Gastrocnemius medialis (tissue), 4 donors: ENCODE data around the gene ZSCAN29. TPM values are rescaled to one million over a fixed set of nuclear protein-coding genes. Genes with fewer than 3 reads are reported as not detected.

ENCODE experiments used
- ATAC-seq, 2 donors: fragments of 150-250 bp; one replicate each; pipeline ENCODE4 v1.9.1; 2016
- DNase-seq, 2 donors: peaks; one replicate each; pipeline ENCODE4 v3.0.0-alpha.2; 2019
- H3K27ac ChIP-seq, 4 donors: fragments of 200-600 bp; sonication (generic); 1 replicate in 1 of 4; 2 replicates in 3 of 4; pipeline ENCODE4 v1.5.1; 2016 to 2018; ENCODE audit warnings: mild to moderate bottlenecking in 2 of 4, moderate library complexity in 1 of 4
- H3K27me3 ChIP-seq, 3 donors: fragments of 200-600 bp; sonication (generic) in 2 of 3; 1 replicate in 1 of 3; 2 replicates in 2 of 3; pipeline versions ENCODE4 v1.5.1 to v1.6.0; 2016 to 2019; ENCODE audit warnings: mild to moderate bottlenecking in 1 of 3, moderate library complexity in 1 of 3
- H3K36me3 ChIP-seq, 2 donors: fragments of 200-600 bp; sonication (generic) in 1 of 2; one replicate each; pipeline ENCODE4 v1.5.1; 2017 to 2018
- H3K4me1 ChIP-seq, 2 donors: fragments of 200-600 bp; sonication (generic) in 1 of 2; one replicate each; pipeline ENCODE4 v1.5.1; 2016 to 2017; ENCODE audit warnings: mild to moderate bottlenecking in 2 of 2
- H3K4me3 ChIP-seq, 4 donors: fragments of 200-600 bp; sonication (generic) in 3 of 4; 1 replicate in 1 of 4; 2 replicates in 3 of 4; pipeline ENCODE4 v1.5.1; 2016 to 2019; ENCODE audit warnings: mild to moderate bottlenecking in 2 of 4
- H3K9me3 ChIP-seq, 3 donors: fragments of 200-600 bp; sonication (generic) in 2 of 3; 1 replicate in 1 of 3; 2 replicates in 2 of 3; pipeline ENCODE4 v1.5.1; 2016 to 2019
- POLR2A ChIP-seq, 2 donors: fragments of 450-650 bp; IDR thresholded peaks; one replicate each; pipeline ENCODE4 v1.6.1; 2017; ENCODE audit warnings: antibody characterized with exemption in 2 of 2, mild to moderate bottlenecking in 2 of 2, moderate library complexity in 2 of 2
- in situ Hi-C, 4 donors: fragments of 200-750 bp; cut with MboI; loops; one replicate each; pipeline versions ENCODE4 v1.15.0 to v1.8.0; 2017; ENCODE audit warnings: low sequenced_read_pairs in 4 of 4
- intact Hi-C: fragments of 100-400 bp; cut with DNase I; formaldehyde crosslinking; loops from one replicate; pipeline ENCODE4 v1.15.1; 2023; ENCODE audit warnings: low total_unique reads
- total RNA-seq, 4 donors: library from RNA; depleted of rRNA; stranded (reverse); fragments of >200 nt; gene quantifications; one replicate each; pipeline versions ENCODE4 v1.1.0 to v1.2.3, GENCODE V29; 2016
- TF ChIP-seq, protein P1 (sequence below), 5 experiments: fragments of 450-650 bp in 3 of 5; fragments of 200-600 bp in 2 of 5; sonication (generic) in 2 of 5; IDR thresholded peaks in 4 of 5; conservative IDR thresholded peaks in 1 of 5; 1 replicate in 4 of 5; 2 replicates in 1 of 5; pipeline ENCODE4 v1.5.1; 2016 to 2019; ENCODE audit warnings: antibody characterized with exemption in 5 of 5, mild to moderate bottlenecking in 3 of 5, moderate library complexity in 3 of 5

Gene ZSCAN29
- total RNA-seq, 4 donors from 2014 or later, result 20.7 to 42.2 (median 25.1) TPM

DNA sequence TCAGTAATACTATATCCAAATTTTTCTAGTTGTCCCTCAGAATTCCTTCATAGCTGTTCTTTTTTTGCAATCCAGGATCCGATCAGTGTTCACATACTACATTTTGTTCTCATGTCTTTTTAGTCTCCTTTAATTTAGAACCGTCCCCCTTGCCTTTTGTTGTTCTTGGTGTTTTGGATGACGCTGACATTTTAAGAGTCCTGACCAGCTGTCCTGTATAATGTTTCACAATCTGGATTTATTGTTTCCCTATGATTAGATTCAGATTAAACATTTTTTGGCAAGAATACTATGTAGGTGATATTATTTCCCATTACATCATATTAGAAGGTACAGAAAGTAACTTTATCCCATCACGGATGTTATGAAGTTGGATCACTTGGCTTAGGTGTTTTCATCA is 11.5 kb upstream of the ZSCAN29 start:
- peak overlapping the region; percentile 45 to 69 (median 60) for H3K27ac ChIP-seq
- H3K36me3 ChIP-seq, result peaks cover 0 to 78% of the 10 kb centered on the region in 2 donors
- in situ Hi-C loops, result no loop called here
- TF ChIP-seq, protein P1, sequence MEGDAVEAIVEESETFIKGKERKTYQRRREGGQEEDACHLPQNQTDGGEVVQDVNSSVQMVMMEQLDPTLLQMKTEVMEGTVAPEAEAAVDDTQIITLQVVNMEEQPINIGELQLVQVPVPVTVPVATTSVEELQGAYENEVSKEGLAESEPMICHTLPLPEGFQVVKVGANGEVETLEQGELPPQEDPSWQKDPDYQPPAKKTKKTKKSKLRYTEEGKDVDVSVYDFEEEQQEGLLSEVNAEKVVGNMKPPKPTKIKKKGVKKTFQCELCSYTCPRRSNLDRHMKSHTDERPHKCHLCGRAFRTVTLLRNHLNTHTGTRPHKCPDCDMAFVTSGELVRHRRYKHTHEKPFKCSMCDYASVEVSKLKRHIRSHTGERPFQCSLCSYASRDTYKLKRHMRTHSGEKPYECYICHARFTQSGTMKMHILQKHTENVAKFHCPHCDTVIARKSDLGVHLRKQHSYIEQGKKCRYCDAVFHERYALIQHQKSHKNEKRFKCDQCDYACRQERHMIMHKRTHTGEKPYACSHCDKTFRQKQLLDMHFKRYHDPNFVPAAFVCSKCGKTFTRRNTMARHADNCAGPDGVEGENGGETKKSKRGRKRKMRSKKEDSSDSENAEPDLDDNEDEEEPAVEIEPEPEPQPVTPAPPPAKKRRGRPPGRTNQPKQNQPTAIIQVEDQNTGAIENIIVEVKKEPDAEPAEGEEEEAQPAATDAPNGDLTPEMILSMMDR (IDR thresholded peaks at IDR 0.05 in 4 of 5, conservative IDR thresholded peaks at IDR 0.05 in 1 of 5), result no peak
- no peak for TF ChIP-seq POLR2A (IDR thresholded peaks at IDR 0.05)
- H3K27me3 ChIP-seq, result no peaks in the 10 kb centered on the region
- intact Hi-C loops, result no loop called here
- H3K9me3 ChIP-seq, result no peaks in the 10 kb centered on the region
- ATAC-seq (peak in 1 of 2 donors; percentile 77), DNase-seq (no peak)
- no peak overlapping the region for H3K4me3 ChIP-seq
- H3K4me1 ChIP-seq, result peaks cover 7 to 8% of the 10 kb centered on the region in 2 donors

DNA sequence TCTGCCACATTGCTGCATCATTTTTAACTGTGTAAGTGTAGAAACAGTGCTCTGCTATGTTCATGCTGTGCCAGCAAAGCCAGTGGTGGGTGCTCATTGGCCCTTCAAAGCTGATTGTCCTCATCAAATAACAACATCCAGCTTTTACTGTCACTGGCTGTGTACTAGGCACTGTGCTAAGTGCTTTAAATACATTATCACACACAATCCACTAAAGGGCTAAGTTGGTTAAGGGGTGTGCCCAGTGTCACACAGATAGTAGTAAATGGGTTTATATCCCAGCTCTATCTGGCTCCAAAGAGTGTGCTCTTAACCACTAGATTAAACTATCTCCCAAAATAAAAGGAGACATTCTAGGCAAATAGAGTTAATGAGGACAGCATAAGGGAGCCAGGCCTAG is 7.8 kb upstream of the ZSCAN29 start:
- Histone ChIP-seq H3K27me3 (no peaks in the 10 kb centered on the region), H3K27ac (no peak overlapping the region), H3K4me1 (peaks cover 7 to 8% of the 10 kb centered on the region in 2 donors), H3K9me3 (no peaks in the 10 kb centered on the region), H3K4me3 (no peak overlapping the region), H3K36me3 (peaks cover 0 to 55% of the 10 kb centered on the region in 2 donors)
- DNase-seq (no peak), ATAC-seq (no peak)
- no peak for TF ChIP-seq POLR2A (IDR thresholded peaks at IDR 0.05)
- TF ChIP-seq, protein P1 (IDR thresholded peaks at IDR 0.05 in 4 of 5, conservative IDR thresholded peaks at IDR 0.05 in 1 of 5), result no peak
- intact Hi-C loops, result loop anchor here (5.0 kb wide), 1 partner anchor 134 kb away; no protein-coding TSS in a partner anchor
- in situ Hi-C loops, result no loop called here

GRCh38 chr15:43376017-43376705 is 5.3 kb upstream of the ZSCAN29 start:
- intact Hi-C loops, result loop anchor here (5.0 kb wide), 1 partner anchor 136 kb away; no protein-coding TSS in a partner anchor

DNA sequence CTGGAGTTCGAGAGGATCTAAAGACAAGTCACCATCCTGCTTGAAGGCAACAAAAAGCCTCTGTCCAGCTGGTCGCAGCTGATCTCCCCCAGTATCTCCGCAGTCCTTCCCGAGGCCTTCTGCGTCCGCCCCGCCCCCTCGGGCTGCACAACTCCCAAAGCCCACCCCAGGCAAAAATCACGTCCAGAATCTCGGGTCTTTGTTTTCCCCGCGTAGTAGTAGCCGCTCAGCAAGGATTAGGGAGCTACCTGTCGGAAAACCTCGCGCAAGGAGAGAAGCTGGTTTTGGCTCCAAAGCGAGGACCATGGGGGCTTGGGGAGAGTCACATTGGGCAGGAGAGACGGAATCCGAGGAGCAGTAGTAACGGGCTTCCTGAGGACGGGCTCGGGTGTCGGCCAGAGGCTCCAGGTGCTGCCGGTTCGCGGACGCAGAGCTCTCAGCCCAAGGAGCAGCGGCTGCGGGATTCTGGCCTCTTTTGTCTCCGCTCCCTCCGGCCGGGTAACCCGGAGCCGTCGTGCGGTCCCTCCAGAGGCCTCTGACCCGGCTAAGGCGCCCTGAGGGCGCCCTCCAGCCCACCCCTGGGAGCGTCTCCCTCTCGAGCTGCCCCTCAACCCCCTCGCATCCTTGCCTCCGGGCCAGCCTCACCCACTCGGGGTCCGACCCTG is 401 bp downstream of the ZSCAN29 start:
- ATAC-seq, result peak; percentile 54 to 65
- in situ Hi-C loops (no loop called here), intact Hi-C loops (loop anchor here (2.0 kb wide), 1 partner anchor 40 kb away; the partner anchor contains the start of gene LCMT2)
- H3K36me3 ChIP-seq, result peaks cover 0 to 35% of the 10 kb centered on the region in 2 donors
- H3K27ac ChIP-seq, result peak overlapping the region; percentile 81 to 87 (median 85)
- peaks cover 26 to 29% of the 10 kb centered on the region in 2 donors for H3K4me1 ChIP-seq
- no peaks in the 10 kb centered on the region for H3K9me3 ChIP-seq
- H3K4me3 ChIP-seq, result peak overlapping the region; percentile 80 to 97 (median 84)
- TF ChIP-seq POLR2A (IDR thresholded peaks at IDR 0.05), result no peak
- TF ChIP-seq, protein P1 (IDR thresholded peaks at IDR 0.05 in 4 of 5, conservative IDR thresholded peaks at IDR 0.05 in 1 of 5), result no peak
- DNase-seq, result peak in 1 of 2 donors; percentile 2
- no peaks in the 10 kb centered on the region for H3K27me3 ChIP-seq

More at GRCh38 chr15:43376017-43376705, 5.3 kb upstream of the ZSCAN29 start:
- H3K36me3 ChIP-seq, result peaks cover 0 to 44% of the 10 kb centered on the region in 2 donors
- ATAC-seq (no peak), DNase-seq (no peak)
- H3K4me1 ChIP-seq, result peaks cover 10 to 14% of the 10 kb centered on the region in 2 donors
- in situ Hi-C loops, result no loop called here
- no peak overlapping the region for H3K4me3 ChIP-seq
- no peaks in the 10 kb centered on the region for H3K9me3 ChIP-seq
- no peak overlapping the region for H3K27ac ChIP-seq
- H3K27me3 ChIP-seq, result no peaks in the 10 kb centered on the region
- TF ChIP-seq POLR2A (IDR thresholded peaks at IDR 0.05), result no peak
- TF ChIP-seq, protein P1 (IDR thresholded peaks at IDR 0.05 in 4 of 5, conservative IDR thresholded peaks at IDR 0.05 in 1 of 5), result peak in 2 of 5 experiments; percentile 39 to 55
